H9 (cell line): ENCODE results near the gene NDUFS6. TPM values are rescaled to one million over a fixed set of nuclear protein-coding genes. Genes with fewer than 3 reads are reported as not detected.

ENCODE experiments used
- DNase-seq: peaks from one replicate; pipeline ENCODE4 v3.0.0-alpha.2; 2017
- H2AFZ ChIP-seq: one replicate; pipeline ENCODE4 v1.6.1; 2013; ENCODE audit warnings: mild to moderate bottlenecking, low read length, control low read depth, moderate library complexity
- H2AK5ac ChIP-seq: 2 replicates; pipeline ENCODE4 v1.6.1; 2013; ENCODE audit warnings: low read length, control low read depth, mixed read lengths; ENCODE audit not compliant: insufficient read length
- H2BK120ac ChIP-seq: one replicate; pipeline ENCODE4 v1.6.1; 2013; ENCODE audit warnings: low read depth, mild to moderate bottlenecking, low read length, control low read depth, inconsistent platforms; ENCODE audit not compliant: poor library complexity, severe bottlenecking
- H2BK12ac ChIP-seq: 2 replicates; pipeline ENCODE4 v1.6.1; 2013; ENCODE audit warnings: low read length, control low read depth, mixed read lengths, low read depth; ENCODE audit not compliant: insufficient read length
- H2BK15ac ChIP-seq: 2 replicates; pipeline ENCODE4 v1.6.1; 2013; ENCODE audit warnings: low read depth, low read length, control low read depth
- H2BK20ac ChIP-seq: one replicate; pipeline ENCODE4 v1.6.1; 2013; ENCODE audit warnings: low read depth, mild to moderate bottlenecking, low read length, control low read depth, inconsistent platforms; ENCODE audit not compliant: poor library complexity, severe bottlenecking
- H2BK5ac ChIP-seq: 2 replicates; pipeline ENCODE4 v1.6.1; 2013; ENCODE audit warnings: low read length, control low read depth, mixed read lengths; ENCODE audit not compliant: insufficient read length
- H3K14ac ChIP-seq: 2 replicates; pipeline ENCODE4 v1.6.1; 2013; ENCODE audit warnings: low read length, control low read depth; ENCODE audit not compliant: insufficient read depth
- H3K18ac ChIP-seq: 2 replicates; pipeline ENCODE4 v1.6.1; 2013; ENCODE audit warnings: low read depth, mild to moderate bottlenecking, mixed read lengths, low read length, control low read depth; ENCODE audit not compliant: insufficient read length
- H3K23ac ChIP-seq: 2 replicates; pipeline ENCODE4 v1.6.1; 2013; ENCODE audit warnings: low read length, control low read depth, mixed read lengths, low read depth; ENCODE audit not compliant: insufficient read length
- H3K23me2 ChIP-seq: 2 replicates; pipeline ENCODE4 v1.6.1; 2013; ENCODE audit warnings: low read depth, mild to moderate bottlenecking, mixed read lengths, low read length, control low read depth; ENCODE audit not compliant: insufficient read length, poor library complexity, severe bottlenecking
- H3K27ac ChIP-seq: 2 replicates; pipeline ENCODE4 v1.5.1; 2013; ENCODE audit warnings: low read length, control low read depth, mixed read lengths, low read depth; ENCODE audit not compliant: insufficient read length
- H3K27me3 ChIP-seq: 2 replicates; pipeline ENCODE4 v1.6.1; 2013; ENCODE audit warnings: low read length, control low read depth, inconsistent platforms; ENCODE audit not compliant: insufficient read depth
- H3K4ac ChIP-seq: 2 replicates; pipeline ENCODE4 v1.6.1; 2013; ENCODE audit warnings: low read depth, mild to moderate bottlenecking, control low read depth, inconsistent platforms, low read length, moderate library complexity
- H3K4me1 ChIP-seq: 2 replicates; pipeline ENCODE4 v1.6.1; 2013; ENCODE audit warnings: low read length, control low read depth, inconsistent platforms; ENCODE audit not compliant: insufficient read depth
- H3K4me2 ChIP-seq: 2 replicates; pipeline ENCODE4 v1.6.1; 2013; ENCODE audit warnings: low read length, control low read depth, mixed read lengths; ENCODE audit not compliant: insufficient read length, insufficient read depth
- H3K56ac ChIP-seq: 2 replicates; pipeline ENCODE4 v1.6.1; 2013; ENCODE audit warnings: low read depth, mild to moderate bottlenecking, mixed read lengths, low read length, control low read depth; ENCODE audit not compliant: insufficient read length
- H3K79me1 ChIP-seq: 2 replicates; pipeline ENCODE4 v1.6.1; 2013; ENCODE audit warnings: low read depth, mild to moderate bottlenecking, moderate library complexity, low read length, control low read depth, inconsistent platforms; ENCODE audit not compliant: insufficient read depth, poor library complexity, severe bottlenecking
- H3K79me2 ChIP-seq: 2 replicates; pipeline ENCODE4 v1.6.1; 2013; ENCODE audit warnings: low read length, control low read depth, inconsistent platforms; ENCODE audit not compliant: insufficient read depth
- H3K9ac ChIP-seq: 2 replicates; pipeline ENCODE4 v1.6.1; 2013; ENCODE audit warnings: low read length, control low read depth, mixed read lengths; ENCODE audit not compliant: insufficient read length; ENCODE audit errors: extremely low read depth
- H3K9me3 ChIP-seq: one replicate; pipeline ENCODE4 v1.6.1; 2013; ENCODE audit warnings: low read depth, low read length, inconsistent platforms; ENCODE audit not compliant: control insufficient read depth
- H3T11ph ChIP-seq: one replicate; pipeline ENCODE4 v1.6.1; 2013; ENCODE audit warnings: mild to moderate bottlenecking, low read length, control low read depth, inconsistent platforms
- H4K20me1 ChIP-seq: one replicate; pipeline ENCODE4 v1.6.1; 2013; ENCODE audit not compliant: control insufficient read depth, insufficient read length, insufficient read depth
- H4K5ac ChIP-seq: 2 replicates; pipeline ENCODE4 v1.6.1; 2013; ENCODE audit warnings: low read depth, mild to moderate bottlenecking, mixed read lengths, low read length, control low read depth; ENCODE audit not compliant: insufficient read length
- H4K8ac ChIP-seq: replicated peaks from 2 replicates; pipeline ENCODE4 v1.6.1; 2013; ENCODE audit warnings: low read length, control low read depth, mixed read lengths, low read depth; ENCODE audit not compliant: insufficient read length
- H4K91ac ChIP-seq: 2 replicates; pipeline ENCODE4 v1.6.1; 2013; ENCODE audit warnings: low read depth, mild to moderate bottlenecking, moderate library complexity, mixed read lengths, low read length, control low read depth; ENCODE audit not compliant: insufficient read length
- H3K27ac Mint-ChIP-seq, 3 experiments: 2 replicates in 2 of 3; 3 replicates in 1 of 3; pipeline ENCODE4 v1.8.0; 2020 to 2021; ENCODE audit warnings: mixed read lengths in 3 of 3, mild to moderate bottlenecking in 1 of 3, moderate library complexity in 1 of 3
- H3K27me3 Mint-ChIP-seq: 2 replicates; pipeline ENCODE4 v1.8.0; 2021; ENCODE audit warnings: low read depth, mild to moderate bottlenecking, moderate library complexity, mixed read lengths
- H3K36me3 Mint-ChIP-seq, 3 experiments: 2 replicates in 2 of 3; 3 replicates in 1 of 3; pipeline ENCODE4 v1.8.0; 2020 to 2021; ENCODE audit warnings: low read depth in 3 of 3, mixed read lengths in 3 of 3; ENCODE audit not compliant: insufficient read depth in 1 of 3
- H3K4me1 Mint-ChIP-seq, 2 experiments: 2 replicates each; pipeline ENCODE4 v1.8.0; 2020; ENCODE audit warnings: mixed read lengths in 2 of 2
- H3K4me3 Mint-ChIP-seq, 2 experiments: 2 replicates in 1 of 2; 3 replicates in 1 of 2; pipeline ENCODE4 v1.8.0; 2020 to 2021; ENCODE audit warnings: mild to moderate bottlenecking in 2 of 2, mixed read lengths in 2 of 2, moderate library complexity in 1 of 2
- H3K9me3 Mint-ChIP-seq, 2 experiments: 2 replicates in 1 of 2; 3 replicates in 1 of 2; pipeline ENCODE4 v1.8.0; 2020; ENCODE audit warnings: mild to moderate bottlenecking in 2 of 2, mixed read lengths in 2 of 2, moderate library complexity in 1 of 2
- WGBS: extraction: QIAGEN DNeasy Blood & Tissue Kit; methylation state at CpG from one replicate; pipeline ENCODE4 v1.1.7; 2013; ENCODE audit warnings: missing lambda C conversion rate, low lambda C conversion rate, mixed read lengths; ENCODE audit not compliant: insufficient read length; ENCODE audit errors: extremely low coverage; 5-methylcytosine and 5-hydroxymethylcytosine counted together
- total RNA-seq: library from RNA; stranded (reverse); gene quantifications from 2 replicates; pipeline ENCODE4 v1.2.1, GENCODE V29; 2021
- TF ChIP-seq, protein P1 (sequence below): fragments of 200-600 bp; sonication (generic); conservative IDR thresholded peaks from 3 replicates; pipeline ENCODE4 v1.8.0; 2021; ENCODE audit warnings: antibody characterized with exemption, mild to moderate bottlenecking

Gene NDUFS6
- total RNA-seq, 1 experiment from 2014 or later: 62.5 TPM

GRCh38 chr5:1833264-1834021 is 32.2 kb downstream of the NDUFS6 start:
- H3K4ac ChIP-seq: no peak overlapping the region
- no peak overlapping the region for H3K27ac ChIP-seq
- WGBS: no CpG with 5 or more reads among the region's 16 CpGs
- no peaks in the 10 kb centered on the region for H4K20me1 ChIP-seq
- no peaks in the 10 kb centered on the region for H3K9me3 ChIP-seq
- no peak for DNase-seq
- Mint-ChIP-seq H3K36me3 (peaks cover 0 to 2% (median 0%) of the 10 kb centered on the region in 3 experiments; a peak in 1 of 7 replicates), H3K4me1 (peaks cover 29 to 52% of the 10 kb centered on the region in 2 experiments), H3K9me3 (no peaks in the 10 kb centered on the region; a peak in 1 of 5 replicates), H3K27me3 (peaks cover 18% of the 10 kb centered on the region), H3K27ac (no peak overlapping the region), H3K4me3 (no peak overlapping the region)
- H3T11ph ChIP-seq: no peak overlapping the region
- no peaks in the 10 kb centered on the region for H3K79me2 ChIP-seq
- H2BK120ac ChIP-seq: no peak overlapping the region
- H4K8ac ChIP-seq: no peak overlapping the region
- H3K79me1 ChIP-seq: no peaks in the 10 kb centered on the region
- H3K14ac ChIP-seq: no peak overlapping the region; the same call in 1 of the 2 replicates
- H3K23ac ChIP-seq: no peak overlapping the region
- TF ChIP-seq, protein P1, sequence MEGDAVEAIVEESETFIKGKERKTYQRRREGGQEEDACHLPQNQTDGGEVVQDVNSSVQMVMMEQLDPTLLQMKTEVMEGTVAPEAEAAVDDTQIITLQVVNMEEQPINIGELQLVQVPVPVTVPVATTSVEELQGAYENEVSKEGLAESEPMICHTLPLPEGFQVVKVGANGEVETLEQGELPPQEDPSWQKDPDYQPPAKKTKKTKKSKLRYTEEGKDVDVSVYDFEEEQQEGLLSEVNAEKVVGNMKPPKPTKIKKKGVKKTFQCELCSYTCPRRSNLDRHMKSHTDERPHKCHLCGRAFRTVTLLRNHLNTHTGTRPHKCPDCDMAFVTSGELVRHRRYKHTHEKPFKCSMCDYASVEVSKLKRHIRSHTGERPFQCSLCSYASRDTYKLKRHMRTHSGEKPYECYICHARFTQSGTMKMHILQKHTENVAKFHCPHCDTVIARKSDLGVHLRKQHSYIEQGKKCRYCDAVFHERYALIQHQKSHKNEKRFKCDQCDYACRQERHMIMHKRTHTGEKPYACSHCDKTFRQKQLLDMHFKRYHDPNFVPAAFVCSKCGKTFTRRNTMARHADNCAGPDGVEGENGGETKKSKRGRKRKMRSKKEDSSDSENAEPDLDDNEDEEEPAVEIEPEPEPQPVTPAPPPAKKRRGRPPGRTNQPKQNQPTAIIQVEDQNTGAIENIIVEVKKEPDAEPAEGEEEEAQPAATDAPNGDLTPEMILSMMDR: no peak
- no peak overlapping the region for H3K18ac ChIP-seq
- no peaks in the 10 kb centered on the region for H3K4me1 ChIP-seq
- no peak overlapping the region for H4K5ac ChIP-seq
- H2AK5ac ChIP-seq: no peak overlapping the region
- H3K27me3 ChIP-seq: no peaks in the 10 kb centered on the region
- H2BK5ac ChIP-seq: no peak overlapping the region
- H3K23me2 ChIP-seq: no peaks in the 10 kb centered on the region
- no peak overlapping the region for H3K56ac ChIP-seq
- no peak overlapping the region for H2BK12ac ChIP-seq
- no peak overlapping the region for H2AFZ ChIP-seq
- no peak overlapping the region for H3K9ac ChIP-seq
- no peak overlapping the region for H2BK20ac ChIP-seq
- H2BK15ac ChIP-seq: no peak overlapping the region
- no peak overlapping the region for H4K91ac ChIP-seq
- H3K4me2 ChIP-seq: no peak overlapping the region
